HG03135 (cell line): Measurements from ENCODE around the gene ADGRA1.
"Not testable (repeated sequence)": the region's sequence is repeated elsewhere in the genome, so short reads cannot be mapped to it uniquely, and the experiment has no call there.

Source experiments
- ATAC-seq: cut with Tn5 transposase; IDR thresholded peaks from one replicate; pipeline ENCODE4 v1.9.1; 2021; ENCODE audit warnings: mild to moderate bottlenecking, moderate library complexity; ENCODE audit not compliant: unreplicated experiment

ADGRA1 gene

DNA sequence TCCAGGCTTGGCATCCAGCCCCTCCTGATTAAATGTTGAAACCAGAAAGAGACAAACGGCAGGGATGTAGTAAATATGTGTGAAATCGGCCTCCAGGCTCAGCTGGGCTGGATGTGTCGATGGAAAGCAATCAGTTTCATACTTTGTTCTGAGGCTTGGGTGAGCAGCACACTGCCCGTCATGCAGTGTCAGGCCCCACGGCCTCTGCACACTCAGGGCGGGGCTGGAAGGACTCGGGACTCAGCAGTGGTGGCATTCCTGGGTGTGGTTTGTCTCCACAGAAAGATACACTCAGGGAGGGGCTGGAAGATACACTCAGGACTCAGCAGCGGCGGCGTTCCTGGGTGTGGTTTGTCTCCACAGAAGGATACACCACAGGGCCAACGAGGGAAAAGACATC is 22.0 kb downstream of the ADGRA1 start:
- no peak for ATAC-seq

DNA sequence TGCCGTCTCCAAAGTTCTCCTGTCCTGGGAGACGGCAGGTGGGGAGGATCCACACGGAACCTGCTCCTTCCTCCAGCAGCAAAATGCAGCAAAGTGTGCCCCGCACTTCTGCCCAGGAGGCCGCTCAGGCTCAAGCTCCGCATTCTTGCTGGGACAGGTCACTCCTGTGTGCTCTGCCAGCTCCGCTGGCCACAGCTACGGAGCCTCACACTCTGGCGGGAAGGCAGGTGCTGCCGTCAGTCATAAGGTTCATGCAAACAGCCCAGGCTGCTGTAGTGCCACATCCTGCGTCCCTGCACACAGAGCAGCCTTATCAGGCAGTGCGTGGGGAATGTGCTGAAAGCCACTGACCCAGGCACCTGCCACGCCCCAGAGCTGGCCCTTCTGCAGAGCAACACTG is 22.4 kb downstream of the ADGRA1 start:
- no peak for ATAC-seq

DNA sequence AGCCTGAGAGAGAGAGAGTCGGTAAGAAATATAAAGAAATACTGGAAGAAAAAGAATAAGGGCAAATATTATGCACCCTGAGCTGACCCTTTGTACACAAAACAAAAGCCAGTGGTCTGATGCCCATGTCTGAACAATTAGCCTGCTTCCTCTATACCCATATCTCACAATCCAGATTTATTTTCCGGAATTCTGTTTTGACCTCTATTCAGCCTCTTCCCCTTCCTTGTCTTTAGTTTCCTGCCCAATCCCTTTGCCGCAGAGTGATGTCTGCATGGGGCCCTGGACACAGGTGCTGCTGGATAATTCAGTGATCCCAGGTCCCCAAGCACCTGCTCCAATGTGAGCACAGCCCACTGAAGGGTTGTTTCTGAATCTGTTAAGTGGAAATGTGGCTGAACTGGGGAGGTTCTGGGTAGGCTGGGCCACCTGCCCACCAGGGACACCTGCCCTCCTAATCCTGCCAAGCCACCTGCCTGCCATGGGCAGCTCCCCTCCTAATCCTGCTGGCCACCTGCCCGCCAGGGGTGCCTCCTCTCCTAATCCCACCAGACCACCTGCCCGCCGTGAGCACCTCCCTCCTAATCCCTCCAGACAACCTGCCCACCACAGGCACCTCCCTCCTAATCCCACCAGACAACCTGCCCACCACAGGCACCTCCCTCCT is 23.0 kb downstream of the ADGRA1 start:
- ATAC-seq = no peak

DNA sequence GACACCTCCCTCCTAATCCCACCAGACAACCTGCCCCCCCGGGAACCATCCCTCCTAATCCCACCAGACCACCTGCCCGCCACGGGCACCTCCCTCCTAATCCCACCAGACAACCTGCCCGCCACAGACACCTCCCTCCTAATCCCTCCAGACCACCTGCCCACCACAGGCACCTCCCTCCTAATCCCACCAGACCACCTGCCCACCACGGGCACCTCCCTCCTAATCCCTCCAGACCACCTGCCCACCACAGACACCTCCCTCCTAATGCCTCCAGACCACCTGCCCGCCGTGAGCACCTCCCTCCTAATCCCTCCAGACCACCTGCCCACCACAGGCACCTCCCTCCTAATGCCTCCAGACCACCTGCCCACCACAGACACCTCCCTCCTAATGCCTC is 23.9 kb downstream of the ADGRA1 start:
- ATAC-seq = not testable (repeated sequence)

DNA sequence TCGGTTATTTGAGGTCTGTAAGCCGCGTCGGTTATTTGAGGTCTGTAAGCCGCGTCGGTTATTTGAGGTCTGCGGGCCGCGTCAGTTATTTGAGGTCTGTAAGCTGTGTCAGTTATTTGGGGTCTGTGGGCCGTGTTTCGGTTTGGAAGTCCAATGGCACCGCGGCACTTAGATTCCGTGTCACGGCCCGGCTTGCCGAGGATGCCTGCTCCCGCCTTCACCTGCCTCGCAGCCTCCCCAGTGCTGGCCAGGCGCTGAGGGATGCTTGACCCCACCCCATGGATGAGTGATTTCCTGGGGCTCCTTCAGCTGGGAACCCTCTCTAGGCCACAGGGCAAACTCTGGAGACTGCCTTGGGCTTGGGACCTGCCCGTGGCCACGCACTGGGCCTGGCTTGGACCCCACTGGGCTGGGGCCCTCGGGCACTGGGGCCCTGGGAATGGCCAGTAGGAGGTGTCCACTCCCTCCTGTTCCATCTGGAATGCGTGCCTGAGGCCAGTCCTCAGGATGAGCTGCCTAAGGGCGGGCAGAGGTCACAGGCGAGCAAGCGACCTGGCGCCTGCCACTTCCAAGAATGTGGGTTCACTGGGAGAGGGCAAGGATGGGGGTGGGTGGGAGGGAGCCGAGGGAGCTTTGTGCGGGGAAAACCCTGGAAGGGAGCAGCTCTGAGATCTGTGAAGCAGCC is 25.6 kb downstream of the ADGRA1 start:
- ATAC-seq = no peak

DNA sequence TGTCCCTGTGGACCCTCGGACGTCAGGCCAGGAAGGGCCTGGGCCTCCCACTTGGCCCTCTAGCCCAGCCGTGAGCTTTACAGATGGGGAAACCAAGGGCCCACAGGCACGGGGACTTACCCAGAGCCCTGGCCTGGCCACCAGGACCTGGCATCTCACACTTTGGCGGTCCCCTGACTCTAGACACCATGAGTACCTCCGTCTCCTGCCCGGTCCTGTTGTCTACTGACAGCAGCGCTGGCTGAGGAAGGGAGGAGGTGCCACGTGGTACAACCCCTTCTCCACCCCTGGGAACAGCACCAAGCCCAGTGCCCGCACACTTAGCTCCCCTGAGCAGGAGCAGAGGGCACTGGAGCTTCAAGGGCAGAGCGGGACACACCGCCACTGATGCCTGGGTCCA is 26.1 kb downstream of the ADGRA1 start:
- ATAC-seq = no peak

DNA sequence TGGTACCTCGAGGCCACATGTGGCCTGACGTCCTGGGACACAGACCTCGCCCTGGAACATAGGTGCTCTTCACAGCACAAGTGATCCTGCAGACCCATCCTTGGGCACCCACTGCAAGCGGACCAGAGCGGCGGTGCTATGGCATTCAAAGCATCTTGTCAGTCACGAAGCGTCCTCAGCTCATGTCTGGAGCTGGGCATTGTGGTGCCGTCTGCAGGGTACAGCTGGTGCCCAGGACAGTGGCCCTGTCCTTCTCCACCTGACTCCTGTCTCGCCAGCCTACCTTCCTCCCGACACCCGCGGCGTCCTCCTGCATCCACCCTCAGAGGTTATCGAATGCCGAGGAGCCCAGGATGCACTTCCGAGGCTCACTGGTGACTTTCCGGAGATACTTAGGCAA is 26.5 kb downstream of the ADGRA1 start:
- no peak for ATAC-seq

DNA sequence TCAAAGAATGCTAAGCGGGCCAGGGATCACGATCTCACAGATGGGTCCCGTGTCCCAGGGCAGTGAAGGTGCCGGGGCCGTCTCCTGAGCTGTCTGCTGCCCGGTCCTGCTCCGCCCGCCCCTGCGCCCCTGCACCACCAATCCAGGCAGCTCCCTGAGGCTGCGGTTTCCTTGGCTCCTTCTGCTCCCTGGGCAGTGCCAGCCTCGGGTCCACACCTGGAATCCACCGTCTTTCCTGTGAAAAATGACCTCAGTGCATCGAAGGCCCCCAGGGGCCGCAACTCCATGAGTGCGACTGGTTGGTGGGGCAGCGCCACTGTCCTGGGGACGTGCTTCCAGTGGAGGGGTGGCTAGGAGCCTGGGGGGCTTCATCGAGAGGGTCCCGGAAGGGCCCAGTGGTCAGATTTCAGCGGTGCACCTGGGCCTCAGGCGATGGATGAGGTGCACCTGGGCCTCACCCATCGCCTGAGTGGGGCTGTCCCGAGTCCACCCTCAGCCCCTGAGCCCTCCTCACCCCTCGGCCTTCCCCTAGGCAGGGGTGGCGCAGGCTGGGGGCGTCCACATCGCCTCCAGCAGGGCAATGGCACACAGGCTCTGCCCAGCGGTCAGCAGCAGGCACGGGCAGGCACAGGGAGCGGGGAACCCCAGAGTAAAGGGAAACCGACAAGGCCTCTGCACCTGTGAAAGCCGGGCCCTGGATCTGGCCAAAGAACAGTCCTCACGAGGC is 27.2 kb downstream of the ADGRA1 start:
- no peak for ATAC-seq

DNA sequence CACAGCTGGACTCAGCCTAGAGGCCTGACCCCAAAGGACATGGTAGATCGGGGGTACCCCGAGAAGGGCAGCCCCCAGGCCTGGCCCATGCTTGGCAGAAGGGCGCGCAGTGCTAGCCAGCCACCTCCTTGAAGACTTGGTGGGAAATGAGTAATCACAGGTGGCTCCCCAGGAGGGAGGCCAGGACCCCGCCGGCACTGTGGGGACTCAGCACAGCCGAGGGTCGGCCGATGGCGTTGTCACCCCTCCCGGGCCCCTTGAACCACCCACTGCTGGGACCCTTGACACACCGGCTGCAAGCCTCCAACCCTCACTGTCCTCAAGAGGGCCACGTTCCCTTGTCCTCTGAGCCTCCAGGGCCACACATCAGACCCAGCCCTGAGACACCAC is 27.7 kb downstream of the ADGRA1 start:
- no peak for ATAC-seq

DNA sequence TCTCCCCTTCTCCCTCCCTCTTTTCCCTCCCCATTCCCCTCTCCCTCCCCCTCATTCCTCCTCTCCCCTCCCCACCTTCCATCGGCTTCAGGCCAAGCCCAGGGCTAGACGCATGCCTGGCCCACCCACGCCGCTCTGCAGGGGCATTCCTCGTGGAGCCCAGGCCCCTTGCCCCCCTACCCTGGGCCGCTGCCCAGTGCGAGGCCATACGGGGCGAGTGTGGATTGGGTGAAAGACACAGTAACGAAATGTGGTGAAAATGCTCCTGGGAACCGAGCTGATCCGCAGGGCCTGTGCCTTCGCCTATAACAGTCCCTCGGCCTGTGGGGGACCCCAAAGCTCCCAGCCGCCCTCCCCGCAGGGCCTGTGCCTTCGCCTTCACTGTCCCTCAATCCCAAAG is 28.3 kb downstream of the ADGRA1 start:
- no peak for ATAC-seq

DNA sequence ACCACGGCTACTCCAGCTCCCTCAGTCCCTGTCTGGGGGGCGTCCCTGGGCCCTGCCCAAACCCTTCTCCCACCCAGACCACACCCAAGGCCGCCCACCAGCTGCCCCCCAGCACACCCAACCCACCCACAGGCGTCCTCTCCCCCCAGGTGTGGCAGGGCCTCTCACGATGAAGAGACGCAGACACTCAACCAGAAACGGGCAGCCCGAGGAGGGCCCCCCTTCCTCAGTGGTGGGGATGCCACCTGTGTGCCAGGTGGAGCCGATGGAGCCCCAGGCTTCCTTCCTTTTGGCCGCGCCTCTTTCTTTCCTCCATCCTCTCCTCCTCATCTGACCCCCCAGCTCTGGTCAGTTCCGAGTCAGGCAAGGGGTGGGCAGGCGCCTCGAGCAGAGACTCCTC is 28.7 kb downstream of the ADGRA1 start:
- ATAC-seq = no peak

DNA sequence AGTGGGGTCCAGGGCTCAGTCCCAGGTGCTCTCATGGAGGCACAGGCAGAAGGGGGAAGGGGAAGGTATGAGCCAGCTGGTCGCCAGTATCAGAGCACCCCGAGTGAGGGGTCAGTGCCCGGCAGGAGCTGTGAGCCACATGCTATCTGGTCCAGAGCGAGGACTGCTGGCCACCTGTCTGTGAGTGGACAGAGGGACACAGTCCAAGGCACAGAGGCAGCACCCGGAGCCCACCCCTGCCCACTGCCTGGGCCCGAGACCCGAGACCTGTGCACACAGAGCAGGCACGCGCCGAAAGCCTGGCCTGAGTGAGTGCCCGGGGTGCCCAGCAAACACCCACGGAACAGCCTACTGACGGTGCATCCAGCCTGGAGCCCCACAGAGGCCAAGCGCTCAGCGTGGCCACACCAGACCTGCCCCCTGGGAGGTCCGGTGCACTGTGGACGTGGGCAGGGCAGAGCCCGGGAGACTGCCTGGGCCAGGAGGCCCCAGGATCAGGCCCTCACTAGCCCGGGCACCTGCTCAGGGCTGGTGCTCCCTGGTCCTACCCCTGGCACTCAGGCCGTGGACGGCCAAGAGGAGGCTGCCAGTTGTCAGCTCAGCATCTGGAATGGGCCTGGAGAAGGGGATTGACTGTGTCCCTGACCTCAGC is 29.4 kb downstream of the ADGRA1 start:
- no peak for ATAC-seq

DNA sequence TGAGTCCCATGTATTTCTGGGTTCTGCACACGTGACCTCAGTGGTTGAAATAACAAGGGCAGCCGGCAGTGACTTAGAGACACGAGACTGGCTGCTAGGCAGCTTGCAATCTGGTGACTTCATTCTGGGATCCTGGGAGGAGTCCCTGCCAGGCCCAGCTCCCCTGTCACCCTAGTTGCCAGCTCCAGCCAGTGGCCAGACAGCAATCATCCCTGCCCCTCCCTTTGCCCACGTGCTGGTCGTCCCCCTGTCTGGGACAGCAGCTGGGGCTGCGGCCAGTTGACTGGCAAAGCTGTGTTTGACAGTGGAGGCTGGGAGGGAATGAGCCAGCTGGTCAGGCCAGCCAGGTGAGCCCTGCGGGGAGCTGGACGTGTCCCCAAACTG is 30.0 kb downstream of the ADGRA1 start:
- no peak for ATAC-seq

DNA sequence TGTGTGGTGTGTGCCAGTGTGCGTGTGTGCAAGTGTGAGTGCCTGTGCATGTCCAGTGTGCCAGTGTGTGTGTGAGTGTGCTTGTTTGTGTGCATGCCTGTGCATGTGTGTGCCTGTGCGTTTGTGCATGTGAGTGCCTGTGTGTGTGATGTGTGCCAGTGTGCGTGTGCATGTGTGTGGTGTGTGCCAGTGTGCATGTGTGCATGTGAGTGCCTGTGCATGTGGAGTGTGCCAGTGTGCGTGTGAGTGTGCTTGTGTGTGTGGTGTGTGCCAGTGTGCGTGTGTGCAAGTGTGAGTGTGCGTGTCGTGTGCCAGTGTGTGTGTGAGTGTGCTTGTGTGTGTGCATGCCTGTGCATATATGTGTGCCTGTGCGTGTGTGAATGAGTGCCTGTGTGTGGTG is 33.8 kb downstream of the ADGRA1 start:
- no peak for ATAC-seq

DNA sequence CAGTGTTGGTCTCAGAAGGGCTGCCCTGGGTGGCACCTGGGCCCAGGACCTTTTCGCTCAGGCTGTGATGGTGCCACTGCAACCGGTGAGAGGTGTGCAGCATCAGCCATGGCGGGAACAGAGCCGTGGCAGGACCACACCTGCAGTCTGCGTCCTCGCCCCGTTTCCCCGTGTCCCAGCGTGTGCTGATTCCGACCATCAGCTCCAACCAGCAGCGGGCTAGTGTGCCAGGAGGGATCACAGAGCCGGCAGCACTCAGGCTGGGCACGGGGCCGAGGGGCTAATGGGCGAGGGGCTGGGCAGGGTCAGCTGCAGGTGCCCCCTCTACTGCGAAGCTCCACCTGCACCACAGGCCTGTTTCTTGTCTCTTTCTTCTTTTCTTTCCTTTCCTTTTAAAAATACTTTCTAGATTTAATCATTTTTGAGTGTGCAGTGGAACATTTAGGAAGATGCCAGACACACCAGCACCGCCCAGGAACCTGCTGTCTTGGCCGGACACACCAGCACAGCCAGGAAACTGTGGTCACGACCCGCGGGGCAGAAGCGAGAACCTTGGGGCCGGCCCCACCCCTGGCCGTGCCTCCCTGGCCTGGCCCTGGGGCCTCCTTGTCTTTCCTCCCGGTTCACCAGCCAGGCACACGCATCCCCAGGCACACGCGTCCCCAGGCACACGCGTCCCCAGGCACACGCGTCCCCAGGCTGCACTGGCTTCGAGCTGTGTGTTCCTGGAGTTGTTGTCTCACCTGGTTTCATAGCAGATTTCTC is 34.6 kb downstream of the ADGRA1 start:
- no peak for ATAC-seq

DNA sequence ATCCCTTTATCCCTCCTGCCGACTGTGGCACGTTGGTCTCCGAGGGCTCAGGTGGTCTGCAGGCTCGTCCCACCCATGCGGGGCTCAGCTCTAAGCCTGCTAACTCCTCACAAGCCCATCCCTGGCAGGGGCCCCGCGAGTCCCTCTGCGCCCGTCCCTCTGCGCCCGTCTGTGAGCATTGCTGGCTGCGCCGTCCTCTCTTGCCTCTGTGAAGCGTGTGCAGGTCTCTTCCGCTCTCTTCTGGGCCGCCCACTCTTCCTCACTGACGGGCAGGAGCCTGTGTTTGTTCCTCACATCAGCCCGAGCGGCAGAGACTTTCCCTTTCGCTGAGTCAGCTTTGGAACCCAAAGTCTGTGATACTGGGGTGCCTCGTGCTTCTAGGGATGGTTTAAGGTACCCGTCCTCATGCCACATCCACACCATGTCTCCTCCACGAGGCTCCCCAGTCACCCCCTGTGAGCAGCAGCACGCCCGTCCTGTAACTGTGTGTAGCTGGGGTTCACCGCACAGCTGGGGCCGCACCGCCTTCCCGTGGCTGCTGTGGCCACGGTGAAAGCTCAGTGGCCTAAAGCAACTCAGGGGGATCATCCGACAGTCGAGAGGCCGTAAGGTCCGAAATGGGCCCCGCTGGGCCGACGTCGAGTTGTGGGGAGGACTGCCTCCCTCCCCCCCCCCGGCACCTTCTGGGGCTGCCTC is 35.5 kb downstream of the ADGRA1 start:
- no peak for ATAC-seq

DNA sequence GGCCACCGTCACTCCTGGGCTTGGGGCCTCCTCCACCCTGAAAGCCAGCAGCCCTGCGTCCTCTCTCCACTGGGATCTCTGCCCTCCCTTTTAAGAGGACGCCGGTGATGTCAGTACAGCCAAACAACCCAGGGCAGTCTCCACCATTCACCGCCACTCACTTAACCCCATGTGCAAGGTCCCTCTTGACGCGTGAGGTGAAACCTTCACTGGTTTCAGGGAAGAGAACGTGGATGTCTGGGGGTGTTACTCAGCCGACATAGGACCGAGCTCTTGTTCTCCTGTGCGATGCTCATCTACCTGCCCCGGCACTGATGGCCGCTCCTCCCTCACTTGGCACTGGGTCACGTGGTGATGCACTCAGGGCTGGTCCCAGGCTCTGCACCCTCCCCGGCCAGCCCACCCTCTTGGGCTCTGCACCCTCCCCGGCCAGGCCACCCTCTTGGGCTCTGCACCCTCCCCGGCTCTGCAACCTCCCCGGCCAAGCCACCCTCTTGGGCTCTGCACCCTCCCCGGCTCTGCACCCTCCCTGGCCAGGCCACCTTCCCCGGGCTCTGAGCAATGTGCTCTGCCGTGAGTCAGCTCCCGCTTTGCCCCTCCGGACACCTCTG is 36.1 kb downstream of the ADGRA1 start:
- no peak for ATAC-seq

DNA sequence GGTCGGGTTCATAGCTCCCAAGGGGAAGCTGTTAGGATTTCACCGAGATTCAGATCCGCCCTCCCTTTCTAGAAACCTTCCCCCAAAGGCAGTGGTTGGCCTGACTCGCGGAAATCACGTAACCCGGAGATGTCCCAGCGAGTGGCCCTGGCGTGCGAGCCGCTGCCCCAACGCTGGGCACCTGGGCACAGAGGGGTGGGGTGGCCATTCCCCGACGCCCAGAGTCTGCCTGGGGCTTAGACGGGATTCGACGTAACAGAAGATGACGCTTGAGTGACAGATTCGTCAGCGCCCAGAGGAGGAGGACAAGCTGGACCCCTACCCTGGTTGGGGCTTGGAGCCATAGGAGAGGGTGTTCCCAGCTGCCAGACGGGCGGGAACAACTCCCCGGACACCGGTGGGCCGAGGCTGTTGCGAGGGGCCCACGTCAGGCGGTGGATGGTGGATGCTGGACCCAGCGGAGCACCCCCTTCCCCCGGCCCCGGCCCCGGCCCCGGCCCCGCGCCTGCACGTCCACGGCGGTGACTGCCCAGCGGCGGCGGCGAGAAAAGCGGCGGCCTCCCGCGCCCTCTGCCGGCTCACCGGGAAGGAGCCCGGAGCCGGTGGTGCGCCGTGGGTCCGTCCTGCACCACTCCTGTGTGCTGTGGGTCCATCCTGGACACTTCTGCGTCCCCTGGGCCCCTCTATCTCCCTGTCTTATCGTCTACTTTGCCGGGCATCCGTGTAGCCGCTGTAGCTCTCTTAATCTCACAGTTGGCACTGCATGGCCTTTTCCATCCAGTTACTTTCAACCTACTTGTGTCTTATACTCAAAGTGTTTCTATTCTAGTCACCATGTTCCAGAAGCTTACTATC is 36.9 kb downstream of the ADGRA1 start:
- no peak for ATAC-seq

DNA sequence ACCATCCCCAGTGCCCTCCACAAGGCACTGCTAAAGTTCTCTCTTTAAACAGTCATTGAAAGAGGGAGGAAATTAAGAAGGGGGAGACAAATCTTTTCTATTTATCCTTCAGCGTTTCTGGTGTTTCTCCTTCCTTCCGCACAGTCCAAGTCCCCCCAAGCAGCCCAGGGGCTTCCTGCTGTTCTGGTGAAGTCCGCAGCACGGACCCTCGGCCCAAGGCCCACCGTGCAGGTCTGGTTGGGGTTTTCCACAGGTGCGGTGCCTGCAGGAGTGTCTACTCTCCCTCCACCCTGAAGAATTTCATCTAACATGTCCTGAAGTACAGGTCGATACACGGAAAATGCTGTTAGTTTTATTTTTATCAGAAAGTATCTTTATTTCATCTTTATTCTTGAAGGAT is 38.2 kb downstream of the ADGRA1 start:
- ATAC-seq = no peak
